Right lobe of liver (tissue), 6 donors: ENCODE measurements around the gene MAP4K3. TPM values are rescaled to one million over a fixed set of nuclear protein-coding genes. Genes with fewer than 3 reads are reported as not detected.

Experiments used
- ATAC-seq, 4 donors: fragments of 200-7000 bp; cut with Tn5 transposase; one replicate each; pipeline ENCODE4 v1.9.1; 2020; ENCODE audit warnings: mild to moderate bottlenecking in 4 of 4, moderate library complexity in 4 of 4
- DNase-seq, 3 donors: peaks; one replicate each; pipeline ENCODE4 v3.0.0-alpha.2; 2020
- H3K27ac ChIP-seq, 3 donors: fragments of 200-600 bp; one replicate each; pipeline ENCODE4 v1.8.0; 2022
- H3K27me3 ChIP-seq, 2 donors: fragments of 200-600 bp; one replicate each; pipeline ENCODE4 v1.8.0; 2022
- H3K36me3 ChIP-seq, 4 donors: fragments of 200-600 bp; sonication (generic) in 1 of 4; one replicate each; pipeline versions ENCODE4 v1.5.1 to v1.8.0; 2017 to 2022; ENCODE audit warnings: control low read depth in 1 of 4
- H3K4me1 ChIP-seq, 4 donors: fragments of 200-600 bp; sonication (generic) in 1 of 4; one replicate each; pipeline versions ENCODE4 v1.5.1 to v1.8.0; 2017 to 2022; ENCODE audit warnings: control low read depth in 1 of 4
- H3K4me3 ChIP-seq, 3 donors: fragments of 200-600 bp; one replicate each; pipeline ENCODE4 v1.8.0; 2022
- H3K9me3 ChIP-seq, 4 donors: fragments of 200-600 bp; sonication (generic) in 1 of 4; one replicate each; pipeline versions ENCODE4 v1.5.1 to v1.8.0; 2017 to 2022; ENCODE audit warnings: control low read depth in 1 of 4
- CTCF ChIP-seq, 4 donors: fragments of 200-600 bp in 3 of 4; fragments of 450-650 bp in 1 of 4; IDR thresholded peaks; one replicate each; pipeline versions ENCODE4 v1.5.1 to v1.8.0; 2016 to 2022; ENCODE audit warnings: antibody characterized with exemption in 4 of 4, mild to moderate bottlenecking in 2 of 4
- POLR2A ChIP-seq: fragments of 450-650 bp; IDR thresholded peaks from one replicate; pipeline ENCODE4 v1.6.1; 2017; ENCODE audit warnings: antibody characterized with exemption, mild to moderate bottlenecking
- WGBS: methylation state at CpG from one replicate; pipeline ENCODE4 v1.1.6; 2018; ENCODE audit warnings: low coverage, low lambda C conversion rate; ENCODE audit not compliant: insufficient coverage; ENCODE audit errors: missing lambda C conversion rate; 5-methylcytosine and 5-hydroxymethylcytosine counted together
- intact Hi-C, 2 donors: fragments of 100-400 bp; cut with DNase I; formaldehyde crosslinking; loops; one replicate each; pipeline versions ENCODE4 v1.11.2 to v1.14.1; 2022
- total RNA-seq, 6 experiments: library from RNA; depleted of rRNA in 2 of 6; stranded (reverse); fragments of >200 nt in 2 of 6; fragmentation: NEBNext Ultra II Directional in 3 of 6; extraction: Animal tissue kit (Norgen Biotek cat#: 25700) in 3 of 6; gene quantifications; one replicate each; pipeline versions ENCODE4 v1.1.0 to v1.2.4, GENCODE V29; 2016 to 2023
- donor health status: DM: no; HTN: yes; CAD: no.
- donor health status: DM: no; HTN: no; CAD: no.
- donor health status: DM: no; HTN: no; CAD: no.
- donor health status: DM: no; HTN: yes; CAD: no.
- donor health status: DM: no; HTN: yes; CAD: no.

MAP4K3 gene
- total RNA-seq, 6 experiments from 2014 or later = 14.5 to 24.8 (median 17.1) TPM

DNA sequence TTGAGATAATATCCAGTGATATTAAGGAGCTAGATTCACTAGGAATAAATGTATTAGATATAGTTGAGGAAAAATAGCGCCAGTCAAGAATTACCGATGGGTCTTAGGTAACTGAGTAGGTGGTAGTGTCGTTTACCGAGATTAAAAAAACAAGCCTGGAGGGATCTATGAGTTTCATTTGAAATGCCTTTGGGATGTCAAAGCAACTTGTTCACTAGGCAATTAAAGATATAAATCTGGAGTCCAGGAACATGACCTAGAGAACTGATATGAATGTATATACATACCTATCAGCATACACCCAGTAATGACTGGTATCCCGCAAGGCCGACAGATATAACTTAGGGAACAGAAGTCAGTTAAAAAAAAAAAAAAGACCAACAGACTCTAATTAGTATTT, 29.2 kb upstream of the MAP4K3 start:
- Histone ChIP-seq H3K9me3 (no peaks in the 10 kb centered on the region), H3K27me3 (no peaks in the 10 kb centered on the region), H3K4me3 (no peak overlapping the region), H3K36me3 (no peaks in the 10 kb centered on the region), H3K27ac (no peak overlapping the region), H3K4me1 (peaks cover 0 to 8% (median 3%) of the 10 kb centered on the region in 4 donors)
- intact Hi-C loops = no loop called here
- ATAC-seq (no peak), DNase-seq (no peak)
- no peak for TF ChIP-seq POLR2A
- 98% methylated on average over 6 of the region's 6 CpGs for WGBS

- TF ChIP-seq POLR2A = no peak
- no peak for ATAC-seq
- WGBS = 25% methylated on average over 1 of the region's 1 CpG
Measured at GRCh38 chr2:39464864-39465263, 27.8 kb upstream of the MAP4K3 start.

DNA sequence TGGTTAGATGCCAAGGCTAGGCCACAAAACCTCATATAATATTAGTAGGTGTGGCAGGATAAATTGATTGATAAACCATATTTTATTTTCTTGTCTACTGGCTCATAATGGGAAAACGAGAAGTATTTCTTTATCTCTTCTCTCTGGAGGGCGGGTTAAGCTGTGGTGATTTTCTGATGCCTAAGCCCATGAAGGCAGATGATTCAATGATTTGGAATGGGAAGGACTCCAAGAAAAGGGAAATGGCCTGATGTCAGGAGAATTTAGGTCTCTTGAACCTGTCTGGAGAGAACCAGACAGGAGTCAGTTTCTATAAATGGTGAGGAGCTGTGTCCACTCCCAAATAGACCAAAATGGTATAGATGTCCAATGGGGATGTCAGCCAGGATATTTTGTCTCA, 18.7 kb upstream of the MAP4K3 start:
- intact Hi-C loops = no loop called here
- Histone ChIP-seq H3K27me3 (no peaks in the 10 kb centered on the region), H3K27ac (no peak overlapping the region), H3K4me1 (no peaks in the 10 kb centered on the region), H3K4me3 (no peak overlapping the region), H3K36me3 (peaks cover 0 to 13% (median 2%) of the 10 kb centered on the region in 4 donors), H3K9me3 (no peaks in the 10 kb centered on the region)
- 95% methylated on average over 2 of the region's 2 CpGs for WGBS
- DNase-seq (no peak), ATAC-seq (no peak)
- TF ChIP-seq POLR2A (no peak), CTCF (IDR thresholded peaks at IDR 0.05) (no peak)

More at GRCh38 chr2:39464864-39465263, 27.8 kb upstream of the MAP4K3 start:
- Histone ChIP-seq H3K36me3 (no peaks in the 10 kb centered on the region), H3K9me3 (no peaks in the 10 kb centered on the region), H3K4me1 (peaks cover 0 to 8% (median 3%) of the 10 kb centered on the region in 4 donors), H3K4me3 (no peak overlapping the region), H3K27ac (no peak overlapping the region), H3K27me3 (no peaks in the 10 kb centered on the region)
- no peak for DNase-seq
- intact Hi-C loops = no loop called here

GRCh38 chr2:39452396-39452795, 15.3 kb upstream of the MAP4K3 start:
- no peaks in the 10 kb centered on the region for H3K9me3 ChIP-seq
- no peak overlapping the region for H3K27ac ChIP-seq
- H3K4me1 ChIP-seq = no peaks in the 10 kb centered on the region
- H3K4me3 ChIP-seq = no peak overlapping the region
- 98% methylated on average over 5 of the region's 5 CpGs for WGBS
- intact Hi-C loops = no loop called here
- ATAC-seq (no peak), DNase-seq (no peak)
- H3K36me3 ChIP-seq = peaks cover 0 to 13% (median 2%) of the 10 kb centered on the region in 4 donors
- H3K27me3 ChIP-seq = no peaks in the 10 kb centered on the region
- TF ChIP-seq POLR2A (no peak), CTCF (IDR thresholded peaks at IDR 0.05) (no peak)

GRCh38 chr2:39451954-39452353, 14.9 kb upstream of the MAP4K3 start:
- H3K4me1 ChIP-seq = no peaks in the 10 kb centered on the region
- H3K9me3 ChIP-seq = no peaks in the 10 kb centered on the region
- H3K27ac ChIP-seq = no peak overlapping the region
- peaks cover 0 to 13% (median 2%) of the 10 kb centered on the region in 4 donors for H3K36me3 ChIP-seq
- TF ChIP-seq POLR2A = no peak
- no peak for TF ChIP-seq CTCF (IDR thresholded peaks at IDR 0.05)
- no peak overlapping the region for H3K4me3 ChIP-seq
- H3K27me3 ChIP-seq = no peaks in the 10 kb centered on the region
- intact Hi-C loops = no loop called here
- no peak for ATAC-seq
- DNase-seq = no peak

DNA sequence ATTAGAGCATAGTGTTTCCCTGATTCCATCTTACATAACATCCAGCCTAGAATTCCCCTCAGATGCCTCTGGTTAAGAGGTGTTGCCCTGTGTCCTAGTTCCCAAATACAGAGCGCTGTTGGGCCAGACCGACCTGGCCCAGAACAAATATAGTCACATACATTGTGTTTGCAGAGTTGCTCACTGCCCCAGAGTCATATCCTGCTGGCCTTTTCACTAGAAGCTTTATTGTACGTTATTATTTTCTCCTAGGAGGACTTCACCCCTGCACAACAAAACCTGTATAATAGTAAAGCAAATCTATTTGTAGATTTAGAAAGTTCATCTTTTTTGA, 11.1 kb upstream of the MAP4K3 start:
- Histone ChIP-seq H3K27me3 (no peaks in the 10 kb centered on the region), H3K4me3 (no peak overlapping the region), H3K4me1 (no peaks in the 10 kb centered on the region), H3K27ac (no peak overlapping the region), H3K9me3 (peaks cover 0 to 4% (median 0%) of the 10 kb centered on the region in 4 donors), H3K36me3 (peaks cover 0 to 2% (median 0%) of the 10 kb centered on the region in 4 donors)
- no peak for DNase-seq
- TF ChIP-seq POLR2A (no peak), CTCF (IDR thresholded peaks at IDR 0.05) (no peak)
- WGBS = 78% methylated on average over 3 of the region's 3 CpGs
- intact Hi-C loops = no loop called here
- ATAC-seq = no peak
